HepG2 (cell line): ENCODE measurements around the gene NREP. TPM values are rescaled to one million over a fixed set of nuclear protein-coding genes. Genes with fewer than 3 reads are reported as not detected.

Experiments
- BORCS8-MEF2B ChIP-seq: sonication (generic); formaldehyde crosslinking; IDR thresholded peaks from 2 replicates; pipeline ENCODE4 v1.8.0; 2022; ENCODE audit warnings: mild to moderate bottlenecking, missing genetic modification reagents
- CREB1 ChIP-seq, 2 experiments: fragments of 450-650 bp in 1 of 2; IDR thresholded peaks; 2 replicates each; pipeline ENCODE4 v1.6.1; 2016 to 2017; ENCODE audit warnings: control low read depth in 1 of 2, mild to moderate bottlenecking in 1 of 2, missing compliant biosample characterization in 1 of 2, missing genetic modification characterization in 1 of 2
- KAT7 ChIP-seq: IDR thresholded peaks from 2 replicates; pipeline ENCODE4 v1.6.1; 2018; ENCODE audit warnings: borderline replicate concordance, missing compliant biosample characterization
- KLF13 ChIP-seq: sonication (generic); formaldehyde crosslinking; IDR thresholded peaks from 2 replicates; pipeline ENCODE4 v1.4.0; 2020; ENCODE audit warnings: mild to moderate bottlenecking, missing genetic modification reagents
- KLF15 ChIP-seq: sonication (generic); formaldehyde crosslinking; IDR thresholded peaks from 2 replicates; pipeline ENCODE4 v1.8.1; 2023; ENCODE audit warnings: borderline replicate concordance, mild to moderate bottlenecking, inconsistent platforms, missing genetic modification reagents, mixed read lengths
- NKX3-1 ChIP-seq: sonication (generic); formaldehyde crosslinking; IDR thresholded peaks from 2 replicates; pipeline ENCODE4 v1.5.0; 2020; ENCODE audit warnings: missing genetic modification reagents
- NR2F1 ChIP-seq, 2 experiments: fragments of 450-650 bp in 1 of 2; formaldehyde crosslinking in 1 of 2; IDR thresholded peaks; 2 replicates each; pipeline versions ENCODE4 v1.5.0 to v1.6.1; 2016 to 2020; ENCODE audit warnings: mild to moderate bottlenecking in 1 of 2, missing compliant biosample characterization in 1 of 2, missing genetic modification reagents in 1 of 2, moderate library complexity in 1 of 2
- NR2F2 ChIP-seq: IDR thresholded peaks from 2 replicates; pipeline ENCODE4 v1.6.1; 2012; ENCODE audit warnings: low read depth, inconsistent platforms, borderline replicate concordance
- NR2F6 ChIP-seq, 2 experiments: IDR thresholded peaks; 2 replicates each; pipeline ENCODE4 v1.6.1; 2016; ENCODE audit warnings: antibody characterized with exemption in 1 of 2, mild to moderate bottlenecking in 1 of 2
- PRPF4 ChIP-seq: fragments of 200-400 bp; formaldehyde crosslinking; IDR thresholded peaks from 2 replicates; pipeline ENCODE4 v1.6.1; 2016; ENCODE audit warnings: low read length, low read depth; ENCODE audit not compliant: poor library complexity, severe bottlenecking
- RAD51 ChIP-seq: fragments of 450-650 bp; IDR thresholded peaks from 2 replicates; pipeline ENCODE4 v1.6.1; 2016; ENCODE audit warnings: borderline replicate concordance
- SCMH1 ChIP-seq: sonication (generic); formaldehyde crosslinking; IDR thresholded peaks from 2 replicates; pipeline ENCODE4 v1.9.0; 2021; ENCODE audit warnings: missing genetic modification reagents, mild to moderate bottlenecking, borderline replicate concordance
- SRSF4 ChIP-seq: fragments of 200-400 bp; formaldehyde crosslinking; IDR thresholded peaks from one replicate; pipeline ENCODE4 v1.6.1; 2018; ENCODE audit warnings: mild to moderate bottlenecking, low read depth, low read length, moderate library complexity; ENCODE audit not compliant: poor library complexity, severe bottlenecking
- TEAD3 ChIP-seq: optimal IDR thresholded peaks from 2 replicates; pipeline ENCODE3; 2016; ENCODE audit warnings: borderline replicate concordance
- UBTF ChIP-seq: sonication (generic); formaldehyde crosslinking; IDR thresholded peaks from 2 replicates; pipeline ENCODE4 v1.4.0; 2020; ENCODE audit warnings: mild to moderate bottlenecking, missing genetic modification reagents
- ZBTB40 ChIP-seq, 2 experiments: fragments of 450-650 bp in 1 of 2; sonication (generic) in 1 of 2; formaldehyde crosslinking in 1 of 2; IDR thresholded peaks; 2 replicates each; pipeline versions ENCODE4 v1.6.1 to v1.8.0; 2016 to 2022; ENCODE audit warnings: antibody characterized with exemption in 1 of 2, mild to moderate bottlenecking in 1 of 2, missing genetic modification reagents in 1 of 2
- ZNF234 ChIP-seq: sonication (generic); formaldehyde crosslinking; conservative IDR thresholded peaks from 2 replicates; pipeline ENCODE4 v1.5.1; 2020; ENCODE audit warnings: mild to moderate bottlenecking, missing genetic modification reagents
- ZNF496 ChIP-seq: sonication (generic); formaldehyde crosslinking; IDR thresholded peaks from 2 replicates; pipeline ENCODE4 v1.8.1; 2023; ENCODE audit warnings: mild to moderate bottlenecking, moderate library complexity, missing genetic modification reagents; ENCODE audit not compliant: insufficient replicate concordance
- ZNF629 ChIP-seq: sonication (generic); formaldehyde crosslinking; conservative IDR thresholded peaks from 2 replicates; pipeline ENCODE4 v1.5.0; 2020; ENCODE audit warnings: missing genetic modification reagents
- polyA plus RNA-seq, 8 experiments: library from polyadenylated mRNA; depleted of rRNA in 3 of 8; stranded (reverse) in 7 of 8; unstranded in 1 of 8; fragments of >200 nt; fragmentation: Illumina TruSeq in 4 of 8; extraction: Trizol in 4 of 8; gene quantifications; 2 replicates each; pipeline versions ENCODE4 v1.2.1 to v1.2.3, GENCODE V29; 2011 to 2016; ENCODE audit warnings: low read depth in 4 of 8, missing spikeins in 1 of 8, mixed read lengths in 1 of 8; ENCODE audit not compliant: insufficient read depth in 1 of 8
- total RNA-seq, 5 experiments: library from RNA; depleted of rRNA; stranded (reverse); fragments of >200 nt; fragmentation: Illumina TruSeq; extraction: Trizol; gene quantifications; 2 replicates each; pipeline ENCODE4 v1.2.3, GENCODE V29; 2016; ENCODE audit warnings: low read depth in 1 of 5

NREP gene
- total and polyA plus RNA-seq, 2 of the 13 experiments (the other 11 are each of a cell fraction or from before 2014, with no cell fraction given) = 40.5 to 102 TPM

- TF ChIP-seq TEAD3 (peak; percentile 24), SCMH1 (CRISPR knock-in tag) (no peak), SRSF4 (no peak), UBTF (CRISPR knock-in tag) (no peak), KLF15 (CRISPR knock-in tag) (no peak), KLF13 (CRISPR knock-in tag) (no peak), ZNF234 (no peak), PRPF4 (no peak), CREB1 (IDR thresholded peaks at IDR 0.05) (no peak), CREB1 (CRISPR knock-in tag; IDR thresholded peaks at IDR 0.05) (peak; percentile 57), NR2F6 (IDR thresholded peaks at IDR 0.05) (peak; percentile 35; the same call in 1 of the 2 replicates), NR2F6 (CRISPR knock-in tag; IDR thresholded peaks at IDR 0.05) (0 out of 2 replicates have a peak, but pooled peaks have one; percentile 15), NR2F2 (no peak), RAD51 (no peak), ZBTB40 (IDR thresholded peaks at IDR 0.05) (no peak), ZBTB40 (CRISPR knock-in tag; IDR thresholded peaks at IDR 0.05) (no peak), KAT7 (no peak), NR2F1 (CRISPR knock-in tag; IDR thresholded peaks at IDR 0.05) (peak; percentile 14 to 62; a peak in 2 of 4 replicates), ZNF496 (CRISPR knock-in tag) (no peak), BORCS8-MEF2B (CRISPR knock-in tag) (no peak), NKX3-1 (CRISPR knock-in tag) (no peak), ZNF629 (CRISPR knock-in tag) (peak; percentile 53; the same call in 1 of the 2 replicates)
Measured at GRCh38 chr5:111738118-111738517, 18.9 kb downstream of the NREP start (continued).
